Renal cortical epithelial cell (primary cell): ENCODE measurements around the gene SLIT1. TPM values are rescaled to one million over a fixed set of nuclear protein-coding genes. Genes with fewer than 3 reads are reported as not detected.

Source experiments
- DNase-seq: peaks from one replicate; pipeline ENCODE4 v3.0.0-alpha.2; 2011; ENCODE audit warnings: low read depth
- total RNA-seq: library from RNA; depleted of rRNA; stranded (reverse); fragments of >200 nt; gene quantifications from 2 replicates; pipeline ENCODE4 v1.2.3, GENCODE V29; 2014

Gene SLIT1
- total RNA-seq = under 0.01 TPM in 1 of 2 replicates, not detected in the other

- no peak for DNase-seq
Observed at GRCh38 chr10:97185326-97186058, at the start of gene SLIT1. TSS of gene SLIT1 (minus strand) at chr10:97185959. CDS start at chr10:97185674, 285 bp downstream.

DNA sequence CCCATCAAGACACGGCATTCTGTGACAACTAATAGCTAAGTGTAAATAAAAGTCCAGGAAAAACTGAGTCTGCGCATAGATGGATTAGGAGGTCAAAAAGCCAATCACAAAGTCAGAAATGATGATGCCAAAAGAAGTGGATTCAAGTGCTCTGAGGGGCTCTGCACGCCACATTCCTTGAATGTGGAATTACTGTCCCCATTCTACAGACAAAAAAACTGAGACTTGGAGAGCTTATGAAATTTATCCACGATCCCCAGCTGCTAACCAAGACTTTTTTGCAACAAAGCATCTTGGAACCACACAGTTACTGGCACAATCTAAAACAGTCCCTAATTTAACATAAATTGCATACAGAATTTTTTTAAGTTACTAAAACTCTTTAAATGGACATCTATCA, 49.6 kb upstream of the SLIT1 start:
- no peak for DNase-seq

GRCh38 chr10:97234400-97234799, 48.6 kb upstream of the SLIT1 start:
- peak; percentile 57 for DNase-seq

DNA sequence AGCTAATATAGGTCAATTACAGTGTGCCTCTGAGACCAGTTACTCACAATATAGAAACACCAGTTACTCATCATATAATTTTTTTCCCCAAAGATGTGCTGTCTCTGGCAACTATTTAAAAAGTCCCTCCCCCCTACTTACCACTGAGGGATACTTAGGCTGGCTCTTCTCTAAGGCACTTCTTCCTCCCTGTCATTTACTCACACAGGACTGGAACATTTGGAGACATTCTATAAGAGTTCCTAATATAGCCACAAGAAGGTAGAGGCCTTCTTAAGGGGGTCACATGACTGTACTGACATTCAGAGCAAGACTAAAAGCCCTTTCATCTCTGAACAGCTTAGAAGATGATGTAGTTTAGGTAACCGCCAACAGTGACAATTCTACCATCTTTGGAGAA, 44.4 kb upstream of the SLIT1 start:
- DNase-seq = no peak

DNA sequence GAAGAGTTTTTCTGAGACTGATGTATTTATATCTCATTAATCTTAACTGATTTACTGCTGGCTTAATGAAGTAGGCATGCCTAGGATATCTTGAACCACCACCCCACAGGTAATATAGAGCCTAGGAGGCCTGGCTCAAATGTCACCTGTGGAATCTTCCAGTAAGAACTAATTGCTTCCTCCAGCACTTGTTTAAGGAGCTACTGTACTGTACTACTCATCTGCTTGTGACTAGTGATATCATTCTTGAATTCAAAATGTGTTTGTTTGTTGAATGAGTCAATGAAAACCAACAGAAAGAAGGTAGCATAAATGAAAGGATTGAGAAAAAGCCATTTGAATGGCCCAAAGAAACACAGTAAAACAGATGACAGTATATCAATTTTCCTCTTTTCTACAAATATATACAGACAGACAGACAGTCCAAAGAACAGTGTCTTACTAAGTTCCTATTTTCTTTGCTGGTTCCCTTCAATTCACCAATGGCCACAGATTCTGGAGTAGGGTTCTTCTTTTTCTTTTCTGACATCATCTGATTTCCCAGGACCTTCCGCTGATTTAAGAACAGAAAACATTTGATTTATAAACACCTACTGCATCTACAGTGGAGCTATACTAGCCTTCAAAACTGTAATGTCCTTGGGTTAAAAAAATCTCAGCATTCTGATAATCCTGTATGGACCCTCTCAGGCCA, 43.7 kb upstream of the SLIT1 start:
- peak; percentile 69 for DNase-seq

DNA sequence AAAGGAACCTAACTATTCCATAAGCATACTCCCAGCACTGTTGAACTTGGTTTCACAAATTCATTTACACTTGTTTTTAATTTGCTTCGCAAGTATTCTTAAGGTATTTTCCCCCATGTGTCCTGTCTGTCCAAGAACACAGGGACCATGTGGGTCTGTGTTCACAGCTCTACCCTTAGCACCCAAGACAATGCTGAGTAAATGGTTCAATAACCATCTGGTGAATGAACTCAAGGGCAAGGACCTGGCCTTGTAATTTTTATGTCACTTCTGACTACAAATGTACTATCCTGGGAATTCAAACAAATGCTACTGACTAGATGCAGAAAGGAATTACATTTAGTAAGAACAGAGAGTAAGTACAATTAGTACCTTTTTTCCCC, 43.0 kb upstream of the SLIT1 start:
- DNase-seq = peak; percentile 21

GRCh38 chr10:97228130-97228774, 42.5 kb upstream of the SLIT1 start:
- peak; percentile 21 for DNase-seq

DNA sequence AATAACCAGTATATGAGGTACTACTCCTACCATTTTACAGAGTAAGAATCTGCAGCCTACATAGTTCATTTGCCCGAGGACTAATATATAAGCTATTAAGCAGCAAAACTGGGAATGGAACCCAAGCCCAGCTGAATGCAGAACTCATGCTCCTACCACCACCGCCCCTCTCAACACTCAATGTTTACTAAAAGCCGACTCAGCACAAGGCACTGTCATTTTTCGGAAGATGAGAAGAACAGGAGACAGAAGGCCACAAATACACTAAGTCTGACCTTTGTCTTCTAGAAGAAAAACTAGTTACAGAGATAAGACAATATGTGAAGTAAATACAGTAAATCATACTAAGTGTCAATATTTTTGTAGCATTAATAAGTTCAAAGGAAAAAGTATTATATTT, 40.6 kb upstream of the SLIT1 start:
- DNase-seq = peak; percentile 6

DNA sequence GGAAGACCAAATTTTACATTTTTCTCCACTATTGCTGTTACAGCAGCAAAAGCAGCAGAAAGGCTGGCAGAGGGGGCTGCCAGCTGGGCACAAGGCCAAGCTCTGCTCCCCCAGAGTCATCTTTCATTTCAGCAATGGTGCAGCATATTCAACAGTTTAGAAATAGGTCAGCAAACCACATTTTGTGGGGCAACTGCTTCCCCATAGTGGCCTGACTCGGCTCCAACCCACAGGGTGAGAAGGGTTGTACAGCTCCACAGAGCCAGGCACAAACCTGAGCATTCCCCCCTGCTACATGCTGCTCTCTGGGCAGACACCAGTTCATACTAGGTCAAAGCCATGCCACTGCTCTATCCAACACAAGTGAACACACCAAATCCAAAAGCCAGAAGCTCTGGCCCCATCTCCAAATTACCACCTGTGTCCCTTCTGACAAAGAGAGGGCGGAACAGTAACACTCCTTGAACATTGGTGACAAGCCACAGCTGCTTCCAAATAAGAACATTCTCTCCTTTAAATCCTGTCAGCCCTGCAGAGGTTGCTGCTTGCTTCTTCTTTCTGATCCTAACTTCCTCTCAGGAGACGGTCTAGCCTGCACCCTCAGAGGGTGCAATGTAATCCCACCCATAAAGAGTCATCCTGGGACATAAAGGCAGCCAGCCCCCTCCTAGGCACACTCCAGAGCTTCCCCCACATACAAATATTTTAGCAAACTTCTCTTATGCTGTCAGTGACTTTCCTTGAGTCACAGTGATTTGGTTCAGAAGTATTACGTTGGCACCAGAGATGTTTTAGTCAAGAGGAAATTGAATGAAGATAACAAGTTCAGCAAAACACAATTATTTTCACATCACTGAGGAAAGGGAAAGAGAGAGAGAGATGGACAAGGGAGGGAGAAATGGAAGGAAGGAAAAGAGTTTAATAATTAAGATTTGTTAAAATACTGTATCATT, 39.0 kb upstream of the SLIT1 start:
- no peak for DNase-seq

DNA sequence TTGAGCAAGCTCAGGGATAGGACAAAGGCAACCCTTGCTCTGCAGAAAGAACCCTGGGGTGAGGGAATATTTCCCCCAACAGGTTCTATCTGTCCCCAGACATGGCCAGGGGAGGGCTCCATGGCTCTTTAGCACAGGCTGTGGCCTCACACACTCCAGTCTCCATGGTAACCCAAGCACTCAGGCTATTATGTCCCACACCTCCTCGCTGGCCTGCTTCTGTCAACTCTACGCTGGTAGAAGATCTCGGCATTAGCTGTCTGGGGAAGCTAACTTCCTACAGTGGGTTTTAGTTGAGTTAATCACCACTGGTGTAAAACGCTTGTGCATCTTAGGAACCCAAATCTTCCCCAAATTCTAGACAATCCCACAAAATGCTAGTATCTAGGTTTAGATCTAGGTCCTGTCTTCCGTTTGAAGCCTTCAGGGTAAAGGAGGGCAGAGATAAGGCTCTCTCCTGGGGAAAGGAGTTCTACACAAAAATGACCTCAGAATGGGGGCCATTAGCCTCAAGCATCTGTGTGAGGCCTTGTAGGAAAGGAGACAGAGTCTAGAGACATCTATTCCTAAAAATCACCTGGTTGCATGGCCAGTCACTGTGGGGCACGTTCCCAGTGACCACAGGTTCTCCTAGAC, 36.7 kb upstream of the SLIT1 start:
- DNase-seq = no peak

GRCh38 chr10:97220355-97220754, 34.6 kb upstream of the SLIT1 start:
- no peak for DNase-seq

GRCh38 chr10:97217299-97217698, 31.5 kb upstream of the SLIT1 start:
- no peak for DNase-seq

- no peak for DNase-seq
Observed at GRCh38 chr10:97215619-97216260, 30.0 kb upstream of the SLIT1 start.

GRCh38 chr10:97213431-97213830, 27.7 kb upstream of the SLIT1 start:
- no peak for DNase-seq

- DNase-seq = no peak
Observed at GRCh38 chr10:97211229-97211628, 25.5 kb upstream of the SLIT1 start.

DNA sequence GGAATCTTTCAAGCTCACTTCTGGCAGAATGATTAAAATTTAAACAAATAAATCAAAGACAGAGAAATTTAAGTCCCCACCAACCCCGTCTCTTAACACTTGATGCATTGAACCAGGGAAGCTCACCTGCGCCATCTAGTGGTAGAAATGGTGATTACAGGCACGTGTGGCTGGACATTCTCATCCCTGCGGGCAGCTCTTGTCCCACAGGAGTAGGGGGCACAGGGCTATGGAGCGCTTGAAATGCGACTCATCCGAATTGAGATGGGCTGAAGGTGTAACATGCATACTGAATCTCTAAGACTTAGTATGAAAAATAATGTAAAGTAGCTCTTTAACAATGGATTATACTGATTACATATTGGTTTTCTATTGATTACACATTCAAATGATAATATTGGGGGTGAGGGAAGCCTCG, 24.8 kb upstream of the SLIT1 start:
- DNase-seq = peak; percentile 61

DNA sequence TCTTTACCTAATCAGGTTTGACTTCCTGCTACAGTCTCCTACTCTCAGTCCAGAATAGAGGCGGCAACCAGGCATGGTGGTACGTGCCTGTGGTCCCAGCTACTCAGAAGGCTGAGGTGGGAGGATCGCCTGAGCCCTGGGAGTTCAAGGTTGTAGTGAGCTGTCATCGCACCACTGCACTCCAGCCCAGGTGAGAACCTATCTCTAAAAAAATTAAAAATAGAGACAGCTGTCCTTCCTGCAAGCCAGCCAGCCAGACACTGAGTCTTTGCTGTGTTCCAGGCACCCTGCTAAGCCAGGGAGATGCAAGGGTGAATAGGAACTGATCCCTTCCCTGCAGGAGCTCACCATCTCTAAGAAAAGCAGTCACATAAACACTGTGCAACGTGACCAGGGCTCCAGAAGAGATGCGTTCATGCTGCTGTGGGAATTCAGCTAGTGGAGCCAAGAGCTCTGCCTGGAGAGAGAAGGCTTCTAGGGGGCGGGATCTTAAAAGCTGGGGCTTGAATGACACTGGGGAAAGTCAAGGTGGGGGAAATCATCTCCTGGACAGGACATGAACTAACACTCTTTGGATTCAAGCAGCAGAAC, 22.1 kb upstream of the SLIT1 start:
- DNase-seq = no peak

GRCh38 chr10:97207131-97207530, 21.4 kb upstream of the SLIT1 start:
- DNase-seq = no peak

DNA sequence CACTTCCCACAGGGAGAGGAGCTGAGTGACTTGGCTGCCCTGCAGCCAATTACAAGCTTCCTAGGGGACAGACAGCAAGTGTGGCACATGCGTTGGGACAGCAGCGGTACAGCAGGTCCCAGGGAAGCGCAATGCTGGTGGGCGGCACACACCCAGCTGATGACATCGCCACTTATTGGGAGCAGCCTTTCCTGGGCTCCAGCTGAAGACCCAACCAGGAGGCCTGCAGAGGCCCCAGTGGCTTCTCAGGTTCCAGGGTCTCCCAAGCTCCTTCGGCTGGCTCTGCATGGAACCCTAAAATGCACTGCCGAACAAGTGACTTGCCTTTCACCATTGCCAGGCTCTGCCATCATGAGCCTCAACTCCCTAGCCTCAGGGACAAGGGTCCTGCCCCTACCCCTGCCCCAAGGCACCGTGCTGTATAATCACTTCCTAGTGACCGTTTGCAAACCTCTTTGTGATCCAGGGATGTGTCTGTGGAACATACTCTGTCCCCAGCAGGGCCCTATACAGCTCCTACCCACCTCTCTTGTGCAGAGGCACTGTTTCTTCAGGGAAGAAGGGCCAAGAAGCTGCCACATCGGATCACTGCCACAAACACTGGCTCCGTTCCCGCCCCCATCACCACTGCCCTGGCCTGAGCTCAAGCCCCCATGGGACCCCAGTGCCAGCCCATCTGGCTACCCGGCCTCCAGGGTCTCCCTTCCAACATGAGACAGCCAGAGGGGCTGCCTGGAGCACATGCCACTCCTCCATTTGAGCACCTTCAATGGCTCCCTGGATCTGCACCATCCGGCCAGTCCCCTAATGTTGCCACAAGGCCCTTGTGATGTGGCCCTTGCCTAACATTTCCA, 19.3 kb upstream of the SLIT1 start:
- DNase-seq = no peak
